GM12878 (cell line): ENCODE results near the gene URB1. TPM values are rescaled to one million over a fixed set of nuclear protein-coding genes. Genes with fewer than 3 reads are reported as not detected.

ENCODE experiments used
- ATAC-seq: fragments of 200-7000 bp; cut with Tn5 transposase; 3 replicates; pipeline ENCODE4 v1.9.1; 2020; ENCODE audit warnings: mild to moderate bottlenecking, moderate library complexity
- BruUV-seq: library from RNA; stranded (reverse); fragments of 400-500 nt; replicated peaks from 2 replicates; lab custom pipeline; 2021; lab: Mats Ljungman, UMichigan
- CTCF ChIA-PET: fragments of 300-600 bp; sonication (Branson Sonifier 250); formaldehyde crosslinking; extraction: SDS; loops from one replicate; lab custom pipeline; 2021; ENCODE audit warnings: inconsistent platforms; lab: Yijun Ruan, JAX
- POLR2A ChIA-PET: fragments of 350-600 bp; formaldehyde crosslinking; extraction: SDS; loops from one replicate; lab custom pipeline; 2021; ENCODE audit warnings: inconsistent platforms; lab: Charles Lee
- RAD21 ChIA-PET: fragments of 300-600 bp; sonication (Branson Sonifier 250); formaldehyde crosslinking; loops from one replicate; lab custom pipeline; 2023; ENCODE audit warnings: antibody characterized with exemption; ENCODE audit not compliant: unreplicated experiment; lab: Charles Lee
- SMC1A ChIA-PET: fragments of 300-600 bp; sonication (Branson Sonifier 250); formaldehyde crosslinking; loops from one replicate; lab custom pipeline; 2023; ENCODE audit not compliant: unreplicated experiment, uncharacterized antibody; lab: Charles Lee
- DNase-seq: peaks from one replicate; pipeline ENCODE4 v3.0.0-alpha.2; 2011; ENCODE audit warnings: low read depth, low spot score
- FAIRE-seq: peaks from 3 replicates; lab custom pipeline; 2011; peaks lifted over from hg19 to GRCh38; lab: Jason Lieb, UNC
- H2AFZ ChIP-seq: 2 replicates; pipeline ENCODE4 v1.6.0; 2011; ENCODE audit warnings: low read depth, low read length, control low read depth; ENCODE audit not compliant: control insufficient read depth
- H3K27ac ChIP-seq: 2 replicates; pipeline ENCODE4 v1.5.1; 2011; ENCODE audit warnings: control low read depth; ENCODE audit not compliant: control insufficient read depth, insufficient read depth
- H3K27me3 ChIP-seq, 2 experiments: replicated peaks in 1 of 2; 2 replicates each; pipeline versions ENCODE4 v1.6.0 to v1.6.1; 2011; ENCODE audit warnings: low read length in 1 of 2; ENCODE audit not compliant: control insufficient read depth in 2 of 2, insufficient read depth in 2 of 2
- H3K36me3 ChIP-seq, 2 experiments: 2 replicates each; pipeline ENCODE4 v1.5.1; 2011; ENCODE audit warnings: low read length in 1 of 2; ENCODE audit not compliant: control insufficient read depth in 2 of 2, insufficient read depth in 2 of 2
- H3K4me1 ChIP-seq: 2 replicates; pipeline ENCODE4 v1.6.1; 2011; ENCODE audit warnings: mild to moderate bottlenecking, low read length, moderate library complexity, mixed read lengths; ENCODE audit not compliant: control insufficient read depth, insufficient read depth
- H3K4me2 ChIP-seq: 2 replicates; pipeline ENCODE4 v1.6.0; 2011; ENCODE audit warnings: control low read depth; ENCODE audit not compliant: control insufficient read depth, insufficient read depth
- H3K4me3 ChIP-seq: fragments of 200-600 bp; sonication (generic); 2 replicates; pipeline ENCODE4 v1.5.1; 2016
- H3K79me2 ChIP-seq: 2 replicates; pipeline ENCODE4 v1.6.0; 2011; ENCODE audit warnings: low read length; ENCODE audit not compliant: control insufficient read depth, insufficient read depth
- H3K9ac ChIP-seq: 2 replicates; pipeline ENCODE4 v1.8.0; 2011; ENCODE audit warnings: low read length, control low read depth, mixed read lengths; ENCODE audit not compliant: control insufficient read depth, insufficient read depth
- H3K9me3 ChIP-seq: replicated peaks from 3 replicates; pipeline ENCODE4 v1.5.1; 2011; ENCODE audit warnings: mild to moderate bottlenecking, low read length; ENCODE audit not compliant: control insufficient read depth, insufficient read depth
- H4K20me1 ChIP-seq: 2 replicates; pipeline ENCODE4 v1.6.0; 2011; ENCODE audit not compliant: control insufficient read depth, insufficient read depth
- BCL11A ChIP-seq: IDR thresholded peaks from 2 replicates; pipeline ENCODE4 v1.6.1; 2011; ENCODE audit warnings: low read depth, low read length
- CBFB ChIP-seq: IDR thresholded peaks from 2 replicates; pipeline ENCODE4 v1.6.1; 2016; ENCODE audit warnings: antibody characterized with exemption, low read depth
- E2F8 ChIP-seq: fragments of 450-650 bp; IDR thresholded peaks from 2 replicates; pipeline ENCODE4 v1.6.1; 2018; ENCODE audit warnings: mild to moderate bottlenecking, low read depth, moderate library complexity; ENCODE audit not compliant: partially characterized antibody
- GATAD2B ChIP-seq: fragments of 450-650 bp; conservative IDR thresholded peaks from 2 replicates; pipeline ENCODE4 v1.6.1; 2017; ENCODE audit warnings: low read depth, mild to moderate bottlenecking, moderate library complexity
- KDM1A ChIP-seq: fragments of 200-600 bp; sonication (generic); IDR thresholded peaks from 2 replicates; pipeline ENCODE4 v1.6.1; 2016; ENCODE audit warnings: borderline replicate concordance
- NR2C1 ChIP-seq: fragments of 450-650 bp; IDR thresholded peaks from 2 replicates; pipeline ENCODE4 v1.6.1; 2017; ENCODE audit warnings: antibody characterized with exemption, mild to moderate bottlenecking, moderate library complexity
- PAX5 ChIP-seq: IDR thresholded peaks from 2 replicates; pipeline ENCODE4 v1.6.1; 2011; ENCODE audit warnings: low read depth, low read length, borderline replicate concordance
- RAD21 ChIP-seq: IDR thresholded peaks from 2 replicates; pipeline ENCODE4 v1.6.1; 2011; ENCODE audit warnings: mild to moderate bottlenecking, low read depth, low read length, moderate library complexity; ENCODE audit not compliant: insufficient read depth
- RBBP5 ChIP-seq: fragments of 200-600 bp; sonication (generic); conservative IDR thresholded peaks from 2 replicates; pipeline ENCODE4 v1.6.1; 2016
- SKIL ChIP-seq: fragments of 450-650 bp; IDR thresholded peaks from 2 replicates; pipeline ENCODE4 v1.6.1; 2017; ENCODE audit warnings: mild to moderate bottlenecking, low read depth, inconsistent platforms; ENCODE audit not compliant: poor library complexity, severe bottlenecking
- SRF ChIP-seq, 2 experiments: IDR thresholded peaks; 2 replicates each; pipeline ENCODE4 v1.6.1; 2011; ENCODE audit warnings: low read depth in 2 of 2, low read length in 2 of 2, mild to moderate bottlenecking in 1 of 2, moderate library complexity in 1 of 2
- TAF1 ChIP-seq: IDR thresholded peaks from 2 replicates; pipeline ENCODE4 v1.6.1; 2011; ENCODE audit warnings: mild to moderate bottlenecking, low read depth, low read length, borderline replicate concordance
- ZBED1 ChIP-seq: IDR thresholded peaks from 2 replicates; pipeline ENCODE4 v1.6.1; 2016; ENCODE audit warnings: borderline replicate concordance
- WGBS: methylation state at CpG from one replicate; pipeline ENCODE4 v1.1.6; 2016; ENCODE audit warnings: low lambda C conversion rate; ENCODE audit not compliant: insufficient replicate concordance, insufficient coverage; ENCODE audit errors: missing lambda C conversion rate; 5-methylcytosine and 5-hydroxymethylcytosine counted together
- in situ Hi-C: fragments of 300-500 bp; cut with MboI; formaldehyde crosslinking; loops from 9 replicates; pipeline ENCODE4 v1.14.3; 2018; ENCODE audit warnings: mixed read lengths
- intact Hi-C: fragments of 100-400 bp; cut with micrococcal nuclease; formaldehyde crosslinking; loops from one replicate; pipeline ENCODE4 v1.14.2; 2022; ENCODE audit not compliant: unreplicated experiment
- polyA plus RNA-seq, 11 experiments: library from polyadenylated mRNA; depleted of rRNA in 4 of 11; unstranded in 6 of 11; stranded (reverse) in 5 of 11; fragments of >200 nt; fragmentation: Nextera tagmentation in 4 of 11; fragmentation: Illumina TruSeq in 1 of 11; extraction: Ambion mirVana in 4 of 11; extraction: Trizol in 1 of 11; gene quantifications; 1 replicate in 1 of 11; 2 replicates in 10 of 11; pipeline versions ENCODE4 v1.2.1 to v1.2.3, GENCODE V29; 2011 to 2016; ENCODE audit warnings: inconsistent platforms in 2 of 11, missing spikeins in 2 of 11, low read depth in 1 of 11
- total RNA-seq, 4 experiments: library from RNA; depleted of rRNA in 3 of 4; stranded (reverse); fragments of >200 nt in 3 of 4; fragmentation: Illumina TruSeq in 1 of 4; extraction: Trizol in 1 of 4; gene quantifications; 2 replicates each; pipeline versions ENCODE4 v1.2.1 to v1.2.3, GENCODE V29; 2013 to 2021

Gene URB1
- total and polyA plus RNA-seq, 10 of the 15 experiments (the other 5 are each of a cell fraction or from before 2014, with no cell fraction given): 0.56 to 23.2 (median 8.9) TPM

GRCh38 chr21:32371913-32372314 lies 20.9 kb downstream of the URB1 start:
- no peak overlapping the region for H3K4me3 ChIP-seq
- DNase-seq (no peak), ATAC-seq (no peak), FAIRE-seq (no peak)
- H3K4me1 ChIP-seq: no peaks in the 10 kb centered on the region
- ChIA-PET SMC1A (interaction anchor here (0.6 kb wide), 2 partner anchors 283 to 393 kb away, joined by 3 read pairs; no protein-coding TSS in a partner anchor), POLR2A (no interaction called here), RAD21 (interaction anchor here (1.4 kb wide), 1 partner anchor 229 kb away, joined by 3 read pairs; no protein-coding TSS in a partner anchor), CTCF (no interaction called here)
- H3K27me3 ChIP-seq: no peaks in the 10 kb centered on the region
- no peaks in the 10 kb centered on the region for H3K79me2 ChIP-seq
- peaks cover 14 to 30% of the 10 kb centered on the region in 2 experiments for H3K36me3 ChIP-seq
- no peak overlapping the region for H3K4me2 ChIP-seq
- H3K27ac ChIP-seq: no peak overlapping the region
- in situ Hi-C loops: no loop called here
- no peak overlapping the region for H3K9ac ChIP-seq
- no peaks in the 10 kb centered on the region for H4K20me1 ChIP-seq
- WGBS: 90% methylated on average over 6 of the region's 6 CpGs
- TF ChIP-seq CBFB: no peak
- TF ChIP-seq ZBED1: no peak
- TF ChIP-seq BCL11A: no peak
- no peak for TF ChIP-seq TAF1
- no peak for TF ChIP-seq RBBP5
- H2AFZ ChIP-seq: no peak overlapping the region
- H3K9me3 ChIP-seq: no peaks in the 10 kb centered on the region
- no TSS peak for BruUV-seq
- intact Hi-C loops: no loop called here

- peaks cover 19 to 35% of the 10 kb centered on the region in 2 experiments for H3K36me3 ChIP-seq
- H3K79me2 ChIP-seq: no peaks in the 10 kb centered on the region
- ChIA-PET POLR2A (no interaction called here), SMC1A (no interaction called here), RAD21 (interaction anchor here (1.4 kb wide), 1 partner anchor 230 kb away, joined by 3 read pairs; no protein-coding TSS in a partner anchor), CTCF (no interaction called here)
- no peaks in the 10 kb centered on the region for H3K4me1 ChIP-seq
- no TSS peak for BruUV-seq
- H3K9me3 ChIP-seq: no peaks in the 10 kb centered on the region
- no peak overlapping the region for H3K4me3 ChIP-seq
- H3K27me3 ChIP-seq: no peaks in the 10 kb centered on the region
- FAIRE-seq (no peak), DNase-seq (no peak), ATAC-seq (no peak)
- in situ Hi-C loops (no loop called here), intact Hi-C loops (no loop called here)
- H3K27ac ChIP-seq: no peak overlapping the region
- no peak overlapping the region for H2AFZ ChIP-seq
- 97% methylated on average over 6 of the region's 6 CpGs for WGBS
- no peaks in the 10 kb centered on the region for H4K20me1 ChIP-seq
- no peak overlapping the region for H3K9ac ChIP-seq
- H3K4me2 ChIP-seq: no peak overlapping the region
- no peak for TF ChIP-seq GATAD2B
- TF ChIP-seq RAD21: no peak
- TF ChIP-seq KDM1A: no peak
- no peak for TF ChIP-seq E2F8
- no peak for TF ChIP-seq SRF (IDR thresholded peaks at IDR 0.05; ENCODE audit: low read depth in 2 of 2, low read length in 2 of 2)
- no peak for TF ChIP-seq NR2C1
- TF ChIP-seq PAX5: no peak
- no peak for TF ChIP-seq SKIL
Observed at GRCh38 chr21:32370998-32371766, 21.6 kb downstream of the URB1 start.
